NCI-H2196 treated with DMSO at 0.1 percent for 48 hours (cell line): Measurements from ENCODE around the gene KHNYN.

Experiments
- DNase-seq: peaks from one replicate; lab custom pipeline; 2025; ENCODE audit not compliant: unreplicated experiment; lab: John Stamatoyannopoulos, UW

Gene KHNYN

DNA sequence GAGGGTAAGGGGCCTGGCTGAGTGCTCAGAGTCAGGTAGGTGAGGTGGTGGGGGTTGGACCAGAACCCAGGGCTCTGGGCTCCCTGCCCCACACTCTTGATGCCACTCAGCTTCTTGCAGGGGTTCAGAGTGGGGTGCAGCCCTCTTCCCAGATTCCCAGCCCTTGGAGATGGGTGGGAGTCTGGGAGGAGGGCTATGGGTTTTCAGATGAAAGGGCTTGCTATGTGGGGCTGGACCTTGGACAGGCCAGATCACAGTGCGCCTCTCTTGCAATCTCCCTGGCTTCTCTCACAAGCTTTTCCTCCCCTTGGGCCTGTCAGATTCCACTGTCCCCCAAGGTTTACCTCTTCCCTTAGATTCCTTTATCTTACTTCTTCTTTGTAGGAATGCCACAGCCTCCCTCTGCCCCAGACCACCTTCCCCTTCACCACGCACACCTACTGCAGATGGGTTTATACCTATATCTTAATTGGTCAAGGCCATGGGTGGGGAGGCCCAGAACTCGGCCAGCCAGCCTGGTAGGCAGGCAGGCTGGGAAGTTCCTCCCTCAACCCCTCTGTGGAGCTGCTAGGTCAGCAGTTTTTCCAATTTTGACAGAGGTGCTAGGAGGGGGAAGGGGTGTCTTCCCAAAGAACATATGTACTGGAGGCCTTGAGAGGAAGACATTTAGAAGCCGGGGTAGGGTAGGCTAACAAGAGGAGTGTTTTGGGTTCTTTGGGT is 29.6 kb upstream of the KHNYN start:
- DNase-seq: no peak

DNA sequence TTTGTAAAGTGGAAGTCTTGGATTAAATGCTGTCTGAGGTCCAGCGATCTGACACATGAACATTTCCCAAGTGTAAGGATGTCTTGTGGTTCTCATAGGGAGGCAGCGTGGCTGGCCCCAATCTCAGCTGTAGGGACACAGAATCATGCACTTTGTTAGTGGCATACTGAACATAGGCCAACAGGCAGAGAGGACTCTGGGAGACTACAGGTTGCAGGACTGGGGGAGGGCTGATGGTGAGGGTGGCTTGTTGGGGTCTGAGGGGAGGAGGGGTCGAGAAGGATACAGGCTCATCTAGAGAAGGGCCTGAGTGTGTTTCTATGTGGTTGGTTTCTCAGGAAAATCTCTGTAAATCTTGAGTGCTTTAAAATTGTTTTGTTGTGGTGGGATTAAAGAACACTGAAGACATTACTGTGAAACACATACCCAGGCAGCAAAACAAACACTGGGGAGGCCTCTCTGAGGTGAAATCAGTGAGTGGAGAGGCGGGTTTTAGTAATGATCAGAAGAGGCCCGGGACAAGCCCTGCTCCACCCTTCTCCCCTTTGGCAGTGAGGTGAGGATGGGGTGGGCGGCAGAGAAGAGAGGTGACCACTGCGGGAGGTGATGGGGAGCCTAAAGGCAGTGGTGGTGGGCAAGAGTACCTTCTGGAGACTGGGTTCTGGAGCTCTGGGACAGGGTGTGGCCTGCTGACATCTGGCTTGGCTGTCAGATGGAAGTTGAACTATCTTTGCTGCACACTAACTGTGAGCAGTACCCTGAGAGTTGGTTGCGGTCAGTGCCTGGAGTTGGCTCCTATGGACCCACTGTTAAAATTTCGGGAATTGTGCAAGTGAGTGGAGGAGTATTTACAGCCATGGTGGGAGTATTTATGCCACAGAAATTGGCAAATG is 27.7 kb upstream of the KHNYN start:
- no peak for DNase-seq

DNA sequence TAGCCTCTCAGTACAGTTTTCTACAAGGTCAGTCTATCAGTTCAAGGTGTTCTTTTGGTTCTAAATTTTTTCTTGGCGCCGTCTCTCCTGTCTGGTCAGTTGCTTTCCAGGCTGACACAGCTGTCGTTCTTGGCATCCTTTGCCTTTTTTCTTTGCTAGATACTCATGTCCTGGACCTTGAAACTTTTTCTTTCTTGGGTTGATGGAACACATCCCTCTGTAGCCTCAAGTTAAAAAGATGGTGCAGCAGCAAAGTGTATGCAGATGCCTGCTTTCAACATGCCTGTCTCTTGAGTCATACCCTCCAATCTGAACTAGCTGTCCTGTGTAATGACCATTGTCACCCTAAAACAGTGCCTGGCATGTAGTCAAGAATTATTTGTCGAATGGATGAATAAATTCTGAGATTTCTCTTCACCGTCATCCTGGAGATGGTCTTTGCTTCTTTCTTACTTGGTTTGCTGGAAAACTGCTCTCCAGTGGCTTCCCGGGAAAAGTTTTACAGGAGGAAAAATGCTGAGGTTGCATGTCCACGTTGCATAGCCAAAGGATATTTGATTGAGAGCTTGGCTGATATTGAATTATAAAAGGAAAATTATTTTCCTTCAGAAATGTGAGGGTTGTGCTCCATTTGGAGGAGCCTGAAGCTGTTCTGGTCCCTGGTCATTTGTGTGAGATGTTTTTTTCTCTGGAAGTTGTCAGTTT is 26.3 kb upstream of the KHNYN start:
- DNase-seq: no peak

DNA sequence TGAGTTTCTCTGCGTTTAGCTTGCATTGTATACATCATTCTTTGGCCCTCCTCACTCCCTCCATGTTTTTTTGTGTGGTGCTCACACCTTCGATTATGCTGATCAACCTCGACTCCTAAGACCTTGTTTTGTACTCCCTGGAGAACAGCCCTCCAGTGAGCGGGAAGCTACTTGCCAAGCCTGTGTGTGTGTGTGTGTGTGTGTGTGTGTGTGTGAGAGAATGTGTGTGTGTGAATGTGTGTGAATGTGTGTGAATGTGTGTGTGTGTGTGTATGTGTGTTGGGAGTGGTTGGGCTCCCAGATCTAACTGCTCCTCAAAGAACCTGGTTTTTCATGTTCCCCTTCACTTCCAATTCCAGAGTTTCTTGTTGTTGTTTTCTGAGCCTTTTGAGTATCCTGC is 24.9 kb upstream of the KHNYN start:
- DNase-seq: no peak

DNA sequence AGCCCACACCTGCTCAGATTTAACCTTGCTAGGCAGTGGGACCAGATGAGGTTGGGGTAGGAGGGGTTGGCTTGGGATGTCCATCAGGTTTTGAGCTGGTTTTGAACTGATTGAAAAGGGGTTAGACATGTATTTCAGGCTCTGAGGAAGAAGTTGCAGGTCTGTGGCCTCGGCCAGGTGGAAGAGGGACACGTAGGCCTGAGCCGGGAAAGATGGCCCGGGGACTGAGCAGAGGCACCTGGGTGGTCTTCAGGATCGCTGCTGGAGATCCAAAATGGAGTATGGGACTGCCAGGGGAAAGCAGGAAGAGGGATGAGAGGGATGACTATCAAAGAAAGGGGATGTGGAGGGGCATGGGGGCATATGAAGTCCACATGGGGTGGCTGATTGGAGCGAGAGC is 23.3 kb upstream of the KHNYN start:
- no peak for DNase-seq

DNA sequence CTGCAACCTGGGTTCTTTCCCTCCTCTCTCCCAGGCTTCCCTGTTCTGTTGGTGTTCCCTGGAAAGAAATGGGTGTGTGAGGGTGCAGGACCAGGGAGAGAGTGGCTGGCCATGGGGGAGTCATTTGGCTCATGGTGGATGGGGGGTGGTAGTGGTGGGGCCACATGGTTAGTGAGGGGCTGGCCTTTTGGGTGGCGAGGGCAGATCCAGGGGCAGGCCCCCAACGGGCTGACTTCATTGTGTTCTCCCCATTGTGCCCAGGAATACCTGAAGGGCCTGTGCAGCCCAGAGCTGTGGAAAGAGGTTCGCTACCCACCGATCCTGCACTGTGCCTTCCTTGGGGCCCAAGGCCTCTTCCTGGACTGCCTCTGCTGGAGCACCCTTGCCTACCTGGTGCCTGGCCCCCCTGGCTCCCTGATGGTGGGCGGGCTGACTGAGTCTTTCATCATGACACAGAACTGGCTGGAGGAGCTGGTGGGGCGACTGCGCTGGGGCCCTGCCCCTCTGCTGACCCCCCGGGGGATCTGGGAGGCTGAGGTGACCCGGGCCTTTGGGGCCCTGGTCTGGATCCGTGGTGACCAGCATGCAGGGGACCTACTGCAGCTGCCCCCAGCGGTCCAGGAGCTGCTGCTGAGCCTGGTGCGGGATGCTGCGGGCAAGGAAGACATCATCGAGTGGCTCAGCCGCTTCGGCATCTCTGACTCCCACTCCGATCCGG is 22.0 kb upstream of the KHNYN start:
- no peak for DNase-seq

DNA sequence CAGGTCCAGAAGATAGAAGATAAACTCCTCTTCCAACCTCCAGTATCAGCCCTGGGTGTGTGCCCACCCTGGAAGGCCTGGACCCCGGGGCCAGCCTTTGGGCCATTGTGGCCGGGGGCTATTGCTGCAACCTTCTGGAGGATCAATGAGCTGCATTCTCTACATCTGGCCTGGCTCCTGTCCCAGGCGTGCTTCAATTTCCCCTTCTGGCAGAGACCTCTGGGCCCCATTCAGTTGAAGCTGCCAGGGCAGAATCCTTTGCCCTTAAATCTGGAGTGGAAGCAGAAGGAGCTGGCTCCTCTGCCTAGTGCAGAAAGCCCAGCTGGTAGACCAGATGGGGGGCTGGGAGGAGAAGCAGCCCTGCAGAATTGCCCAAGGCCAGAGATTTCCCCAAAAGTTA is 21.0 kb upstream of the KHNYN start:
- no peak for DNase-seq

DNA sequence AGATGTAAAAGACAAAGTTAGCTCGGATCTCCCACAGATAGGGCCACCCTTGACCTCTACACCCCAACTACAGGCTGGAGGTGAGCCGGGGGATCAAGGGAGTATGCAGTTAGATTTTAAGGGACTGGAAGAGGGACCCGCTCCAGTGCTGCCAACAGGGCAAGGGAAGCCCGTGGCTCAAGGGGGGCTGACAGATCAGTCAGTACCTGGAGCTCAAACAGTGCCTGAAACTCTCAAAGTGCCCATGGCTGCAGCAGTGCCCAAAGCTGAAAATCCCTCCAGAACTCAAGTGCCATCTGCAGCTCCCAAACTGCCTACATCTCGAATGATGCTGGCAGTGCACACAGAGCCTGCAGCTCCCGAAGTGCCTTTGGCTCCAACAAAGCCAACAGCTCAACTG is 20.6 kb upstream of the KHNYN start:
- no peak for DNase-seq

DNA sequence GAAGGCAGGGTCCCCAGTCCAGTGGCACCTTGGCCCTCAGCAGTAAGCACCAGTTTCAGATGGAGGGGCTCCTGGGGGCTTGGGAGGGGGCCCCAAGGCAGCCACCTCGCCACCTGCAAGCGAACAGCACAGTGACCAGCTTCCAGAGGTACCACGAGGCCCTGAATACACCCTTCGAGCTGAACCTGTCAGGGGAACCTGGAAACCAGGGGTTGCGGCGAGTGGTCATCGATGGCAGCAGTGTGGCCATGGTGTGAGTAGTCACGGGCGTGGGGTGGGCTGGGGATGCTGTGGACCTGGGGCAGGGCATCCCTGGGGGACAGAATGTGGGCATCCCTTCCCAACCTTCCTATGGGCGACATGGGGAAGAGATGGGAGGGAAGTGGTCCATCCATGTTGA is 19.8 kb upstream of the KHNYN start:
- no peak for DNase-seq

DNA sequence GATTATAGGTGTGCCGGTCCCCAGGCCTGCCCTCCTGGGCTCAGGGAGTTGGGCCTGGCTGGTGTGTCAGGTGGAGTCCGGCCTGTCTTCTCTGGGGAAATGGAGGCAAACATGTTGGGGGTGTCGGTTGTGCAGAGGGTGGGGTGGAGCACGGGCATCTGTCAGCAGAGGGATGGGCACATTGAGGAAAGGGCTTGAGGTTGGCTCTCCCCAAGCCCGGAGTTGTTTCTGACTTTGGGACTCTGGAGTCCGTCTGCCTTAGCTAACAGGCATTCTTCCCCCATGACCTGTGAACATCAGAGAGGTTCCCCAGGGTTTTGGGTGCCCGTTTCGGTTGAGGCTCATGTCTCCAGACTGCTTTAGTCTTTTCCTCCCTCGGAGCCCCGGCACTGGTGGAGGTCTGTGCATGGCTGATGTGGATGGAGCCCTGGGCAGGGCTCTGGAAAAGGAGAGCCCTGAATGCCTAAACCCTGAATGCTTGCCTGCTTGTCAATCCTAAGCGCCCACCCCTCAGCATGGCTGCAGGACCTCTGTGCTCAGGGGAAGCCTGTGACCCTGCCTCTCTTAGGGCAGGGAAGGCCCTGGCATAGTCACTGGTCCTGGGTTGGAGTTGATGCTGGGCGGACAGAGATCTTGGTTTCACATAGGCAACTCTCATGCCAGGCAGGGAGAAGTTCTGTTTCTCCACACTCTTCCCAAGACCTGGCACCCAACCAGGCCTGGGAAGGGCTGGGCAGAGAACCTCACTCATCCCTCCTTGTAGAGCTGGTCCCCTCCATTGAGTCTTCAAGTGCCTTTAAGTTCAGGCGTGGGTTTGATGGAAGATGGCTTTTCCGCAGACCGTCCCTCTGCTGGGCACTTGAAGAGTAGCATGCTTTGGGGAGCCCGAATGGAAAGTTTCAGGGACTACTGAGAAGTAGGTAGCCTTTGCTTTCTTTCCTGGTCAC is 18.0 kb upstream of the KHNYN start:
- DNase-seq: no peak

DNA sequence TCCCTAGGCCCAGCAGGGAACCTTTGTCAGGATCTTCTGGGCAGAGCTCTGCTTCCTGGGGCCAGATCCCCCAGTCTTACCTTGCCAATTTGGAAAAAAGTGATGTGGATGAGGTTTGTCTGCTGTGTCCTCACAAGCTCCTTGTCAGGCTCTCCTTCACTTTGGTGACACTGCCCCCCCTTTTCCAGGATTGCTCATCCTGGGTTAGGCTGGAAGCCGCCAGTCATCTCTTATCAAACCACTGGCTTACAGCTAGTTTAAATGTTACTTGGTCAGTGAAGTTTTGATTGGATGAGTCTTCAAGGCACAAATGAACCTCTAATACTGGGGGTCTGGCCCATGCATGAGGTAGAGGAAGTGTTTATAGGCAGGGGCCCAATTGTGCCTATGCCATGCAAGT is 15.7 kb upstream of the KHNYN start:
- no peak for DNase-seq

DNA sequence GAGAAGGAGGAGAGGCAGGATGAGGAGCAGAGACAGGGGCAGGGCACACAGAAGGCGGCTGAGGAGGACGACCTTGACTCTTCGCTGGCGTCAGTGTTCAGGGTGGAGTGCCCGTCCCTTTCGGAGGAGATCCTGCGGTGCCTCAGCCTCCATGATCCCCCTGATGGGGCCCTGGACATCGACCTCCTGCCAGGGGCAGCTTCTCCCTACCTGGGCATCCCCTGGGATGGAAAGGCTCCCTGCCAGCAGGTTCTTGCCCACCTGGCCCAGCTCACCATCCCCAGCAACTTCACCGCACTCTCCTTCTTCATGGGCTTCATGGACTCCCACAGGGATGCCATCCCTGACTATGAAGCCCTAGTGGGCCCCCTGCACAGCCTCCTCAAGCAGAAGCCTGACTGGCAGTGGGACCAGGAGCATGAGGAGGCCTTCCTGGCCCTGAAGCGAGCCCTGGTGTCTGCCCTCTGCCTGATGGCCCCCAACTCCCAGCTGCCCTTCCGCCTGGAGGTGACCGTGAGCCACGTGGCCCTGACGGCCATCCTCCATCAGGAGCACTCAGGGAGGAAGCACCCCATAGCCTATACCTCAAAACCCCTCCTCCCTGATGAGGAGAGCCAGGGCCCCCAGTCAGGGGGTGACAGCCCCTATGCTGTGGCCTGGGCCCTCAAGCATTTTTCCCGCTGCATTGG is 14.9 kb upstream of the KHNYN start:
- DNase-seq: no peak

DNA sequence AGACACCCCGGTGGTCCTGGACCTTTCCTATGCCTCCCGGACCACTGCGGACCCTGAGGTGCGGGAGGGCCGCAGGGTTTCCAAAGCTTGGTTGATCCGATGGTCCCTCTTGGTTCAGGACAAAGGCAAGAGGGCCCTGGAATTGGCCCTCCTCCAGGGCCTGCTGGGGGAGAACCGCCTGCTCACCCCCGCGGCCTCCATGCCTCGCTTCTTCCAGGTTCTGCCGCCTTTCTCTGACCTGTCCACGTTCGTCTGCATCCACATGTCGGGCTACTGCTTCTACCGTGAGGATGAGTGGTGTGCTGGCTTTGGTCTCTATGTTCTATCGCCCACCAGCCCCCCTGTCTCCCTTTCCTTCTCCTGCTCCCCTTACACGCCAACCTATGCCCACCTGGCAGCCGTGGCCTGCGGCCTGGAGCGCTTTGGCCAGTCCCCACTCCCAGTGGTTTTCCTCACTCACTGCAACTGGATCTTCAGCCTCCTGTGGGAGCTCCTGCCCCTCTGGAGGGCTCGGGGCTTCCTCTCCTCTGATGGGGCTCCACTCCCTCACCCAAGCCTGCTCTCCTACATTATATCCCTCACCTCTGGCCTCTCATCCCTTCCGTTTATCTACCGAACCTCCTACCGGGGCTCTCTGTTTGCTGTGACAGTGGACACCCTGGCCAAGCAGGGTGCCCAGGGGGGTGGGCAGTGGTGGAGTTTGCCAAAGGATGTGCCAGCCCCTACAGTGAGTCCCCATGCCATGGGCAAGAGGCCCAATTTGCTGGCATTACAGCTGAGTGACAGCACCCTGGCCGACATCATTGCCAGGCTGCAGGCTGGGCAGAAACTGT is 14.1 kb upstream of the KHNYN start:
- DNase-seq: no peak

DNA sequence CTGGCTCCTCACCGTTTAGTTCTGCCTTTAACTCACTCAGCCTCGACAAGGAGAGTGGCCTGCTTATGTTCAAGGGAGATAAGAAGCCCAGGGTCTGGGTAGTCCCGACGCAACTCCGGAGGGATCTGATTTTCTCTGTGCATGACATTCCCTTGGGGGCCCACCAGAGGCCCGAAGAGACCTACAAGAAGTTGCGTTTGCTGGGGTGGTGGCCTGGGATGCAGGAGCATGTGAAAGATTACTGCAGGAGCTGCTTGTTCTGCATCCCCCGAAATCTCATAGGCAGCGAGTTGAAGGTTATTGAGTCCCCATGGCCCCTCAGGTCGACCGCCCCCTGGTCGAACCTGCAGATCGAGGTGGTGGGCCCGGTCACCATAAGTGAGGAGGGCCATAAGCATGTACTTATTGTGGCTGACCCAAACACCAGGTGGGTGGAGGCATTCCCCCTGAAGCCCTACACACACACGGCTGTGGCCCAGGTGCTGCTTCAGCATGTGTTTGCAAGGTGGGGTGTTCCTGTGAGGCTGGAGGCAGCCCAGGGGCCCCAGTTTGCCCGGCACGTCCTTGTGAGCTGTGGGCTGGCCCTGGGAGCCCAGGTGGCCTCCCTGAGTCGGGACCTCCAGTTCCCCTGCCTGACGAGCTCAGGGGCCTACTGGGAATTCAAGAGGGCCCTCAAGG is 13.4 kb upstream of the KHNYN start:
- no peak for DNase-seq

DNA sequence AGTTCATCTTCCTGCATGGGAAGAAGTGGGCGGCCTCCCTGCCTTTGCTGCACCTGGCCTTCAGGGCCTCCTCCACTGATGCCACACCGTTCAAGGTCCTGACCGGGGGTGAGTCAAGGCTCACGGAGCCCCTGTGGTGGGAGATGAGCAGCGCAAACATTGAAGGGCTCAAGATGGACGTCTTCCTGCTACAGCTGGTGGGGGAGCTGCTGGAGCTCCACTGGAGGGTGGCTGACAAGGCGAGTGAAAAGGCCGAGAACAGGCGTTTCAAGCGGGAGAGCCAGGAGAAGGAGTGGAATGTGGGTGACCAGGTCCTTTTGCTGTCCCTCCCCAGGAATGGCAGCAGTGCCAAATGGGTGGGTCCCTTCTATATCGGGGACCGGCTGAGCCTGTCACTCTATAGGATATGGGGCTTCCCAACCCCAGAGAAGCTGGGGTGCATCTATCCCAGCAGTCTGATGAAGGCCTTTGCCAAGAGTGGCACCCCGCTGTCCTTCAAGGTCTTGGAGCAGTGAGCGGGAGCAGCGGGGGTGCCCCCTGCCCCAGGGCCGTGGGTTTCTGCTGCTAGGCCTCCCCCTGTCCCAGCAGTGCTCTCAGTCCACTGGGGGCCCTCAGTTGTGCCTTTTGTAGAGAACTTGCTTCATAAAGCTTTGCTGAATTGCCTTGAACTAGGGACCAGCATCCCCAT is 12.7 kb upstream of the KHNYN start:
- no peak for DNase-seq

DNA sequence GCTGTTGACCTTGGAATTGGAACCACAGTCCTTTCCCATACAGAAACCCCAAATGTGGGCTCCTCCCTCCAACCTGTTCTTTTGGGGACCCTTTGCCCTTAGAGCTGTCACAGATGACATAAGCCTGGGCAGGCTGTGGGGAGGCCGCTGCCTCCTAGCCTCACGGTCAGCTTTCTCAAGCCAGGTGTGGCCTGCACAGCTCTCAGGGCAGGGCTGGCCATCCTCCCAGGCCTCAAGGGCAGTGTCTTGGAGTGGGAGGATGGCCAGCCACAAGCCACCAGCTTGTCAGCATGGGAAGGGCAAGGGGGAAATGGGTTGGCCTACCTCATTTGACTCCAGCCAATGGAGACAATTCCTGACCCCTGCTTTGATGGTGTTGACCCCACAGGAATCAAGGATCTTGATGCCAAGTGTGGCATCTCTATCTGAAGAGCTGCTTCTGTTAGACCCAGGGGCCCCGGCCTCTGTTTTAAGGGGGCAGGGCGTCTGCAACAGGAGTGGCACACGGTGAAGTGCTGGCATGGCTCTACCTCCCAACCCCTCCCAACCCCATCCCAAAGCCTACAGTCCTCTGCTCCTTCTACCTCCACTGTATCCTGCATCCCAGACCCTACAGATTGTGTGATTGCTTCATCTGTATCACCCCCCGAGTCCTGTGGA is 11.8 kb upstream of the KHNYN start:
- DNase-seq: no peak

DNA sequence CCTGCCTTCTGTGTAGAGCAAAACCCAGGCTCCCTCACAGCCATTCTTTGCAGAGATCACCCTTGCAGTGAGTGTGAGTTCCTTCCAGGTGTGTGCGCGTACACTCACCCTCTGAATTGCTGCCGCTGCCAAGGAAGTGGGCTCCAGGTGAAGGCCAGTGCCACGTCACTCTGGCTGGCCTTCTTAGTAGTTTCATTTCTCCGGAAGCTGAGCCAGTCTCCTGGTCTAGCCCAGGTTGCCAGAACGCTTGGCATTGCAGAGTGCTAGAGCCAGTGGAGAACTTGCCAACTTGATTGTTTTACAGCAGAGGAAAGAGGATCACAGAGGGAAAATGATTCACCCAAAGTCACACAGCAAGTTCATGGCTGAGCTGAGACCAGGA is 11.3 kb upstream of the KHNYN start:
- DNase-seq: no peak
